HEK293 (cell line): ENCODE results near the gene DHCR7.

ENCODE experiments used
- CTCF ChIA-PET: fragments of 350-600 bp; formaldehyde crosslinking; extraction: SDS; loops from one replicate; lab custom pipeline; 2021; ENCODE audit warnings: antibody characterized with exemption; lab: Yijun Ruan, JAX
- POLR2A ChIA-PET: fragments of 300-600 bp; formaldehyde crosslinking; extraction: SDS; loops from one replicate; lab custom pipeline; 2020; ENCODE audit warnings: antibody characterized with exemption, inconsistent platforms; lab: Yijun Ruan, JAX
- H3K27ac ChIP-seq: fragments of 200-500 bp; sonication (Bioruptor generic); 2 replicates; pipeline ENCODE4 v1.5.1; 2014; ENCODE audit warnings: low read depth, low read length, control low read depth, inconsistent platforms; ENCODE audit errors: extremely low read depth
- H3K36me3 ChIP-seq, 2 experiments: fragments of 200-500 bp in 1 of 2; sonication (Bioruptor generic) in 1 of 2; 1 replicate in 1 of 2; 2 replicates in 1 of 2; pipeline ENCODE4 v1.5.1; 2014 to 2017; ENCODE audit warnings: inconsistent platforms in 2 of 2, low read length in 2 of 2; ENCODE audit not compliant: control insufficient read depth in 2 of 2, insufficient read depth in 1 of 2
- H3K4me1 ChIP-seq: fragments of 200-500 bp; sonication (Bioruptor generic); 2 replicates; pipeline ENCODE4 v1.5.1; 2014; ENCODE audit warnings: mild to moderate bottlenecking, low read length, inconsistent platforms; ENCODE audit not compliant: control insufficient read depth, insufficient read depth
- H3K4me3 ChIP-seq: 2 replicates; pipeline ENCODE4 v1.5.1; 2011; ENCODE audit warnings: low read depth, mild to moderate bottlenecking, control low read depth, low read length, moderate library complexity
- H3K9me3 ChIP-seq: fragments of 200-500 bp; sonication (Bioruptor generic); 2 replicates; pipeline ENCODE4 v1.5.1; 2014; ENCODE audit warnings: low read depth, low read length, inconsistent platforms; ENCODE audit not compliant: control insufficient read depth, insufficient read depth
- BCL11A ChIP-seq: fragments of 450-650 bp; formaldehyde crosslinking; IDR thresholded peaks from 2 replicates; pipeline ENCODE4 v1.5.1; 2016; ENCODE audit warnings: low read depth, missing biosample characterization, missing genetic modification characterization
- GFI1B ChIP-seq: fragments of 450-650 bp; formaldehyde crosslinking; IDR thresholded peaks from 2 replicates; pipeline ENCODE4 v1.5.1; 2016; ENCODE audit warnings: missing biosample characterization, missing genetic modification characterization
- GLI4 ChIP-seq: fragments of 450-650 bp; formaldehyde crosslinking; IDR thresholded peaks from 2 replicates; pipeline ENCODE4 v1.5.1; 2016; ENCODE audit warnings: missing biosample characterization, missing genetic modification characterization
- SALL2 ChIP-seq: fragments of 450-650 bp; formaldehyde crosslinking; IDR thresholded peaks from 2 replicates; pipeline ENCODE4 v1.5.0; 2017; ENCODE audit warnings: missing biosample characterization, mild to moderate bottlenecking, missing genetic modification characterization, borderline replicate concordance
- SP2 ChIP-seq: fragments of 450-650 bp; formaldehyde crosslinking; IDR thresholded peaks from 2 replicates; pipeline ENCODE4 v1.5.1; 2016; ENCODE audit warnings: missing biosample characterization, missing genetic modification characterization
- ZFP41 ChIP-seq: fragments of 450-650 bp; formaldehyde crosslinking; IDR thresholded peaks from 2 replicates; pipeline ENCODE4 v1.5.1; 2016; ENCODE audit warnings: missing biosample characterization, missing genetic modification characterization, borderline replicate concordance
- ZFP69B ChIP-seq: fragments of 450-650 bp; formaldehyde crosslinking; IDR thresholded peaks from 2 replicates; pipeline ENCODE4 v1.5.1; 2016; ENCODE audit warnings: missing biosample characterization, missing genetic modification characterization
- ZNF133 ChIP-seq: fragments of 450-650 bp; formaldehyde crosslinking; IDR thresholded peaks from 2 replicates; pipeline ENCODE4 v1.5.1; 2016; ENCODE audit warnings: missing biosample characterization, missing genetic modification characterization
- ZNF16 ChIP-seq: fragments of 450-650 bp; formaldehyde crosslinking; IDR thresholded peaks from 2 replicates; pipeline ENCODE4 v1.5.1; 2016; ENCODE audit warnings: low read depth, missing biosample characterization, missing genetic modification characterization
- ZNF174 ChIP-seq: fragments of 450-650 bp; formaldehyde crosslinking; IDR thresholded peaks from 2 replicates; pipeline ENCODE4 v1.5.0; 2017; ENCODE audit warnings: missing biosample characterization, mild to moderate bottlenecking, missing genetic modification characterization
- ZNF175 ChIP-seq: fragments of 450-650 bp; formaldehyde crosslinking; IDR thresholded peaks from 2 replicates; pipeline ENCODE4 v1.5.1; 2016; ENCODE audit warnings: missing biosample characterization, missing genetic modification characterization
- ZNF23 ChIP-seq: fragments of 450-650 bp; formaldehyde crosslinking; IDR thresholded peaks from 2 replicates; pipeline ENCODE4 v1.5.1; 2016; ENCODE audit warnings: missing biosample characterization, missing genetic modification characterization, borderline replicate concordance
- ZNF24 ChIP-seq: fragments of 450-650 bp; formaldehyde crosslinking; IDR thresholded peaks from 2 replicates; pipeline ENCODE4 v1.5.1; 2016; ENCODE audit warnings: missing biosample characterization, missing genetic modification characterization
- ZNF311 ChIP-seq: fragments of 450-650 bp; formaldehyde crosslinking; IDR thresholded peaks from 2 replicates; pipeline ENCODE4 v1.5.1; 2017; ENCODE audit warnings: missing biosample characterization, missing genetic modification characterization, borderline replicate concordance
- ZNF433 ChIP-seq: fragments of 450-650 bp; formaldehyde crosslinking; IDR thresholded peaks from 2 replicates; pipeline ENCODE4 v1.5.1; 2016; ENCODE audit warnings: missing biosample characterization, missing genetic modification characterization, low read depth
- ZNF610 ChIP-seq: fragments of 450-650 bp; formaldehyde crosslinking; IDR thresholded peaks from 2 replicates; pipeline ENCODE4 v1.5.1; 2016; ENCODE audit warnings: missing biosample characterization, missing genetic modification characterization, borderline replicate concordance
- ZNF629 ChIP-seq: fragments of 450-650 bp; formaldehyde crosslinking; IDR thresholded peaks from 2 replicates; pipeline ENCODE4 v1.5.1; 2017; ENCODE audit warnings: missing biosample characterization, missing genetic modification characterization
- ZNF785 ChIP-seq: fragments of 450-650 bp; formaldehyde crosslinking; IDR thresholded peaks from 2 replicates; pipeline ENCODE4 v1.5.1; 2016; ENCODE audit warnings: missing biosample characterization, missing genetic modification characterization
- TF ChIP-seq, protein P1 (sequence below): fragments of 450-650 bp; formaldehyde crosslinking; IDR thresholded peaks from 2 replicates; pipeline ENCODE4 v1.5.1; 2017; ENCODE audit warnings: missing biosample characterization, missing genetic modification characterization
- TF ChIP-seq, protein P2 (sequence below): fragments of 450-650 bp; formaldehyde crosslinking; IDR thresholded peaks from 2 replicates; pipeline ENCODE4 v1.5.1; 2016; ENCODE audit warnings: missing biosample characterization, missing genetic modification characterization
- TF ChIP-seq, protein P3 (sequence below): fragments of 450-650 bp; formaldehyde crosslinking; IDR thresholded peaks from 2 replicates; pipeline ENCODE4 v1.5.1; 2016; ENCODE audit warnings: missing biosample characterization, missing genetic modification characterization
- TF ChIP-seq, protein P4 (sequence below): fragments of 450-650 bp; formaldehyde crosslinking; IDR thresholded peaks from 2 replicates; pipeline ENCODE4 v1.5.1; 2016; ENCODE audit warnings: missing biosample characterization, missing genetic modification characterization
- TF ChIP-seq, protein P5 (sequence below): fragments of 450-650 bp; formaldehyde crosslinking; IDR thresholded peaks from 2 replicates; pipeline ENCODE4 v1.5.1; 2016; ENCODE audit warnings: missing biosample characterization, missing genetic modification characterization

The DHCR7 gene

DNA sequence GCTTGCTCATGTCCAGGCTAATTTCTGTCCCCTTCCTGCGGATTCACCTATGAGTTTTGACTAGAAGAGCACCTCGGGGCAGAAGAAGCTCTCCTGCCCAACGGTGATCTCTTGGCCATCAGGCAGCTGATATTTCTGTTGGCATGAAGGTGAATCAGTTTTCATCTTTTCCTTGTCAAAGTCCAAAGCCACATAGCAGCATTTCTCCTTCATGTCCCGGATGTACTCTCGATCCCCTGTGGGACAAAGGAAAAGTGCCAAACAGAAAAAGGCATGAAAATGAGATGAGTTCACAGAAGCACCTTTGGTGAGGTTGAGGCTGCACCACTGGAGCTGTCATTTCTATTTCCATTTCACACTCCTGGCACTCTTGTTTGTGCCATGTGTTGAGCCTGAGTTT lies 56.8 kb downstream of the DHCR7 start:
- POLR2A ChIA-PET = no interaction called here
- Histone ChIP-seq H3K4me1 (no peaks in the 10 kb centered on the region), H3K9me3 (no peaks in the 10 kb centered on the region), H3K27ac (no peak overlapping the region), H3K4me3 (no peak overlapping the region), H3K36me3 (no peaks in the 10 kb centered on the region)
- CTCF ChIA-PET = interaction anchor here (0.6 to 1.1 kb wide), 3 partner anchors 23 to 686 kb away, joined by 3 to 6 read pairs (median 3); no protein-coding TSS in a partner anchor
- TF ChIP-seq ZNF629 = no peak
- TF ChIP-seq ZFP41 (tag by site-specific recombination) = no peak
- TF ChIP-seq ZNF785 (tag by site-specific recombination) = no peak
- TF ChIP-seq, protein P1, sequence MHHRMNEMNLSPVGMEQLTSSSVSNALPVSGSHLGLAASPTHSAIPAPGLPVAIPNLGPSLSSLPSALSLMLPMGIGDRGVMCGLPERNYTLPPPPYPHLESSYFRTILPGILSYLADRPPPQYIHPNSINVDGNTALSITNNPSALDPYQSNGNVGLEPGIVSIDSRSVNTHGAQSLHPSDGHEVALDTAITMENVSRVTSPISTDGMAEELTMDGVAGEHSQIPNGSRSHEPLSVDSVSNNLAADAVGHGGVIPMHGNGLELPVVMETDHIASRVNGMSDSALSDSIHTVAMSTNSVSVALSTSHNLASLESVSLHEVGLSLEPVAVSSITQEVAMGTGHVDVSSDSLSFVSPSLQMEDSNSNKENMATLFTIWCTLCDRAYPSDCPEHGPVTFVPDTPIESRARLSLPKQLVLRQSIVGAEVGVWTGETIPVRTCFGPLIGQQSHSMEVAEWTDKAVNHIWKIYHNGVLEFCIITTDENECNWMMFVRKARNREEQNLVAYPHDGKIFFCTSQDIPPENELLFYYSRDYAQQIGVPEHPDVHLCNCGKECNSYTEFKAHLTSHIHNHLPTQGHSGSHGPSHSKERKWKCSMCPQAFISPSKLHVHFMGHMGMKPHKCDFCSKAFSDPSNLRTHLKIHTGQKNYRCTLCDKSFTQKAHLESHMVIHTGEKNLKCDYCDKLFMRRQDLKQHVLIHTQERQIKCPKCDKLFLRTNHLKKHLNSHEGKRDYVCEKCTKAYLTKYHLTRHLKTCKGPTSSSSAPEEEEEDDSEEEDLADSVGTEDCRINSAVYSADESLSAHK (tag by site-specific recombination) = no peak

DNA sequence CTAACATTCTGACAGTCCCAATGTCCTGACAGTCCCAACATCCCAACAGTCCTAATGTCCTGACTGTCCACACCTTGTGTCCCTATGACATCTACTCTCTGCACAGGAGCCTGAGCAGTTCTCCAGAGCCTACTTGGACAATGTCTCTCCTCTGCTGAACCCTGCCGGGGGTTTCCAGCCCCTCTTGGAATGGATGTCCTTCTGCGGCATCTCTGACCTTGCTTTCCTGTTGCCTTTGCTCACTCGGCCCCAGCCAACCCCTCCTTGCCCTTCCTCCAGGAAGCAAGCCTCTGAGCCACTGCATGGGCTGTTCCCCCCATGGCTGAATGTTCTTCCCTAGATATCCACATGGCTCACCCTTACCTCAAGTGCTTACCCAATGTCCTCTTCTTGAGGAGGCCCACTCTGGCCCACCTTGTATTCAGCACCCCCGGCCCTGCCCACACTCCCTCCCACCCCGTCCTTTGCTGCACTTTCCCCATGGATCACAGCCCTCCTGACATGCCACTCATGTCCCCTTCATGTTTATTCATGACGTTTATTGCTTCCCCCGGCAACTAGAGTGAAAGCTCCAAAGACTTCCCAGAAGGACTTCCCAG lies 59.5 kb downstream of the DHCR7 start:
- Histone ChIP-seq H3K27ac (no peak overlapping the region), H3K4me1 (no peaks in the 10 kb centered on the region), H3K4me3 (no peak overlapping the region), H3K9me3 (no peaks in the 10 kb centered on the region), H3K36me3 (no peaks in the 10 kb centered on the region)
- ChIA-PET POLR2A (no interaction called here), CTCF (no interaction called here)
- TF ChIP-seq BCL11A (tag by site-specific recombination) (no peak), ZNF610 (tag by site-specific recombination) (no peak), ZNF433 (tag by site-specific recombination) (no peak), ZNF24 (tag by site-specific recombination) (no peak), GFI1B (tag by site-specific recombination) (no peak), ZNF16 (tag by site-specific recombination) (no peak), ZNF175 (no peak)

DNA sequence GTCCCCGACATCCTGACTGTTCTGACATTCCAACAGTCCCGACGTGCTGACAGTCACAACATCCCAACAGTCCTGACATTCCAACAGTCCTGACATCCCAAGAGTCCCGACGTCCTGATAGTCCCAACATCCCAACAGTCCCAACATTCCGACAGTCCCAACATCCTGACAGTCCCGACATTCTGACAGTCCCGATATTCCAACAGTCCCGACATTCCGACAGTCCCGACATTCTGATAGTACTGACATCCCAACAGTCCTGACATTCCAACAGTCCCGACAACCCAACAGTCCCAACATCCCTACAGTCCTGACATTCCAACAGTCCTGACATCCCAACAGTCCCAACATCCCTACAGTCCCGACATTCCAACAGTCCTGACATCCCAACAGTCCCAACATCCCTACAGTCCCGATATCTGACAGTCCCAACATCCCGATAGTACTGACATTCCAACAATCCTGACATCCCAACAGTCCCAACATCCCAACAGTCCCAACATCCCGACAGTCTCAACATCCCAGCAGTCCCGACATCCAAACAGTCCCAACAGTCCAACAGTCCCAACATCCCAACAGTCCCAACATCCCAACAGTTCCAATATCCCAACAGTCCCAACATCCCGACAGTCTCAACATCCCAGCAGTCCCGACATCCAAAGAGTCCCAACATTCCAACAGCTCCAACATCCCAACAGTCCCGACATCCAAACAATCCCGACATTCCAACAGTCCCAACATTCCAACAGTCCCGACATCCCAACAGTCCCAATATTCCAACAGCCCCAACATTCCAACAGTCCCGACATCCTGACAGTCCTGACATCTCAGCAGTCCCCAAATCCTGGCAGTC lies 60.2 kb downstream of the DHCR7 start:
- no peak overlapping the region for H3K27ac ChIP-seq
- ChIA-PET POLR2A (no interaction called here), CTCF (no interaction called here)
- H3K4me1 ChIP-seq = no peaks in the 10 kb centered on the region
- no peaks in the 10 kb centered on the region for H3K9me3 ChIP-seq
- no peak overlapping the region for H3K4me3 ChIP-seq
- H3K36me3 ChIP-seq = no peaks in the 10 kb centered on the region
- TF ChIP-seq ZNF133 (no peak), ZNF311 (tag by site-specific recombination) (no peak), SALL2 (no peak), ZNF23 (tag by site-specific recombination) (no peak), ZNF24 (tag by site-specific recombination) (no peak), ZFP69B (no peak), ZNF174 (tag by site-specific recombination) (no peak), SP2 (no peak), GLI4 (tag by site-specific recombination) (no peak)
- TF ChIP-seq, protein P2, sequence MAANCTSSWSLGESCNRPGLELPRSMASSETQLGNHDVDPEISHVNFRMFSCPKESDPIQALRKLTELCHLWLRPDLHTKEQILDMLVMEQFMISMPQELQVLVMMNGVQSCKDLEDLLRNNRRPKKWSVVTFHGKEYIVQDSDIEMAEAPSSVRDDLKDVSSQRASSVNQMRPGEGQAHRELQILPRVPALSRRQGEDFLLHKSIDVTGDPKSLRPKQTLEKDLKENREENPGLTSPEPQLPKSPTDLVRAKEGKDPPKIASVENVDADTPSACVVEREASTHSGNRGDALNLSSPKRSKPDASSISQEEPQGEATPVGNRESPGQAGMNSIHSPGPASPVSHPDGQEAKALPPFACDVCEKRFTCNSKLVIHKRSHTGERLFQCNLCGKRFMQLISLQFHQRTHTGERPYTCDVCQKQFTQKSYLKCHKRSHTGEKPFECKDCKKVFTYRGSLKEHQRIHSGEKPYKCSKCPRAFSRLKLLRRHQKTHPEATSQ (tag by site-specific recombination) = no peak
- TF ChIP-seq, protein P3, sequence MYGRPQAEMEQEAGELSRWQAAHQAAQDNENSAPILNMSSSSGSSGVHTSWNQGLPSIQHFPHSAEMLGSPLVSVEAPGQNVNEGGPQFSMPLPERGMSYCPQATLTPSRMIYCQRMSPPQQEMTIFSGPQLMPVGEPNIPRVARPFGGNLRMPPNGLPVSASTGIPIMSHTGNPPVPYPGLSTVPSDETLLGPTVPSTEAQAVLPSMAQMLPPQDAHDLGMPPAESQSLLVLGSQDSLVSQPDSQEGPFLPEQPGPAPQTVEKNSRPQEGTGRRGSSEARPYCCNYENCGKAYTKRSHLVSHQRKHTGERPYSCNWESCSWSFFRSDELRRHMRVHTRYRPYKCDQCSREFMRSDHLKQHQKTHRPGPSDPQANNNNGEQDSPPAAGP (tag by site-specific recombination) = no peak
- TF ChIP-seq, protein P4, sequence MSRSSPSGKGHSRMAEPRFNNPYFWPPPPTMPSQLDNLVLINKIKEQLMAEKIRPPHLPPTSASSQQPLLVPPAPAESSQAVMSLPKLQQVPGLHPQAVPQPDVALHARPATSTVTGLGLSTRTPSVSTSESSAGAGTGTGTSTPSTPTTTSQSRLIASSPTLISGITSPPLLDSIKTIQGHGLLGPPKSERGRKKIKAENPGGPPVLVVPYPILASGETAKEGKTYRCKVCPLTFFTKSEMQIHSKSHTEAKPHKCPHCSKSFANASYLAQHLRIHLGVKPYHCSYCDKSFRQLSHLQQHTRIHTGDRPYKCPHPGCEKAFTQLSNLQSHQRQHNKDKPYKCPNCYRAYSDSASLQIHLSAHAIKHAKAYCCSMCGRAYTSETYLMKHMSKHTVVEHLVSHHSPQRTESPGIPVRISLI (tag by site-specific recombination) = no peak
- TF ChIP-seq, protein P5, sequence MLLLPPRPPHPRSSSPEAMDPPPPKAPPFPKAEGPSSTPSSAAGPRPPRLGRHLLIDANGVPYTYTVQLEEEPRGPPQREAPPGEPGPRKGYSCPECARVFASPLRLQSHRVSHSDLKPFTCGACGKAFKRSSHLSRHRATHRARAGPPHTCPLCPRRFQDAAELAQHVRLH (tag by site-specific recombination) = no peak
